ENCODE data around the gene RNF6. TPM values are rescaled to one million over a fixed set of nuclear protein-coding genes. Genes with fewer than 3 reads are reported as not detected.
"Not testable (repeated sequence)": the region's sequence is repeated elsewhere in the genome, so short reads cannot be mapped to it uniquely, and the experiment has no call there.

Gene RNF6
- total RNA-seq, result 10 to 100 TPM; 14.6 to 54.8 (median 25.6) TPM

- in situ Hi-C loops (cut with MboI; ENCODE audit: low pct_unique_long_range_greater_than_20kb in 2 of 9, low sequenced_read_pairs in 9 of 9, unreplicated experiment in 9 of 9), result no loop called here
- peak within 1 kb of the TSS; percentile 92 to 100 (median 95) for H3K4me3 ChIP-seq
- WGBS, 10 experiments, result 0 to 11% (median 0%) methylated on average over 1 to 16 of the region's 67 CpGs; no CpG with 5 or more reads in 2 of the 10 experiments
Measured at GRCh38 chr13:26221721-26222519, at the start of gene RNF6. Gene RNF6, minus strand, starts transcription at chr13:26222314. Its CDS starts 2,665 bp downstream, at chr13:26219649.

GRCh38 chr13:26270707-26271106 lies 48.6 kb upstream of the RNF6 start:
- in situ Hi-C loops (cut with MboI; ENCODE audit: low pct_unique_long_range_greater_than_20kb in 2 of 9, low sequenced_read_pairs in 9 of 9, unreplicated experiment in 9 of 9), result no loop called here
- H3K4me1 ChIP-seq (replicated peaks in 1 of 2), result peaks cover 0 to 3% of the 10 kb centered on the region in 2 donors
- whole genome bisulfite sequencing, 10 experiments, result 80 to 100% (median 94%) methylated on average over 1 to 3 of the region's 3 CpGs; no CpG with 5 or more reads in 1 of the 10 experiments
- ATAC-seq (replicated peaks in 6 of 8), result no peak
- H3K4me3 ChIP-seq, result no peak overlapping the region
- H3K27ac ChIP-seq, result no peak overlapping the region

More at GRCh38 chr13:26221721-26222519, at the start of gene RNF6:
- Histone ChIP-seq H3K27ac (peak within 1 kb of the TSS; percentile 97 to 99), H3K4me1 (replicated peaks in 1 of 2) (peaks cover 0 to 9% of the 10 kb centered on the region in 2 donors)
- ATAC-seq (replicated peaks in 6 of 8), result peak; percentile 84 to 98 (median 96)

DNA sequence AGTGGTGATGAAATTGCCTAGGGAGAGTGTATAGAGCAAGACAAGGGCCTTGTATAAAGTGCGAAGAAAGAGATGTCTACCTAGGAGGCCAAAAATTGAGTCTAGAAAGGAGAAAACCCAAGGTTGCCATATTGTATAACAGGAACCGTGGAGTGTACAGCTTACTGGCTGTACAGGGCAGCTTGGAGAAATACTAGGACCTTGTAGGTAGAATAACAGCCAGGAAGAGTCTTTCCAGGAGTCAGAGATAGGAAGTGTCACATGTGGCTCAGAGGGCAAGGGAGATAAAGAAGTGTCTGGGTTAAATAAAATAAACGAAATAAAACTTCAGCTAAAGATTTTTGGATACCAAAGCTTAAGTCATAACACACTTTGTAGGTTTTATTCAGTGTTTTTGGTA lies 44.2 kb upstream of the RNF6 start:
- peaks cover 0 to 6% of the 10 kb centered on the region in 2 donors for H3K4me1 ChIP-seq (replicated peaks in 1 of 2)
- no peak for ATAC-seq (replicated peaks in 6 of 8)
- H3K27ac ChIP-seq, result no peak overlapping the region
- WGBS, 10 experiments, result 60 to 100% (median 83%) methylated on average over 1 to 3 of the region's 3 CpGs
- in situ Hi-C loops (cut with MboI; ENCODE audit: low pct_unique_long_range_greater_than_20kb in 2 of 9, low sequenced_read_pairs in 9 of 9, unreplicated experiment in 9 of 9), result no loop called here
- H3K4me3 ChIP-seq, result no peak overlapping the region

GRCh38 chr13:26262156-26262555 lies 40.0 kb upstream of the RNF6 start:
- WGBS, 10 experiments, result 49 to 100% (median 87%) methylated on average over 1 to 2 of the region's 2 CpGs; no CpG with 5 or more reads in 1 of the 10 experiments

GRCh38 chr13:26259634-26260033 lies 37.5 kb upstream of the RNF6 start:
- no peak for ATAC-seq (replicated peaks in 6 of 8)
- 57 to 93% (median 90%) methylated on average over 1 to 3 of the region's 3 CpGs; no CpG with 5 or more reads in 1 of the 10 experiments for WGBS, 10 experiments

More at GRCh38 chr13:26262156-26262555, 40.0 kb upstream of the RNF6 start:
- no peak for ATAC-seq (replicated peaks in 6 of 8)
- Histone ChIP-seq H3K4me3 (no peak overlapping the region), H3K4me1 (replicated peaks in 1 of 2) (peaks cover 5 to 12% of the 10 kb centered on the region in 2 donors), H3K27ac (no peak overlapping the region)
- in situ Hi-C loops (cut with MboI; ENCODE audit: low pct_unique_long_range_greater_than_20kb in 2 of 9, low sequenced_read_pairs in 9 of 9, unreplicated experiment in 9 of 9), result no loop called here

DNA sequence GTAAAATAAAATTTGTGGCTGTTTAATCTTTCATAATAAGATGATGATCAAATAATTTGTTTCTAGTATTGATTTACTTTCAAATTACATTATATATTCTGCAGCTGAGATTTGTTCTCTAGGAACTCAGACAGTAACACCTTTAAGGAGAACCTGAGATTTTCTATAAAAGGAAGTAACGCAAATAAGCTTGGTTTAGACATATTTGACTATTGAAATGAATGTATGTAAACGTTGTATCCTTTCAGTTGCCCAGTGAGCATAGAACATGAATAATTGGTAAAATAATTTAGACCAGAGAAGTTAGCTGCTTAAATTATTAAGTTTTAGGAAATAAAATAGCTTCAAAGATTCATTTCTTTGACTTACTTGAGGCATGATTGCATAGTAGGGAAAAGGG lies 34.9 kb upstream of the RNF6 start:
- 17 to 69% (median 45%) methylated on average over 2 of the region's 2 CpGs; no CpG with 5 or more reads in 1 of the 10 experiments for WGBS, 10 experiments
- peaks cover 5 to 15% of the 10 kb centered on the region in 2 donors for H3K4me1 ChIP-seq (replicated peaks in 1 of 2)
- H3K27ac ChIP-seq, result no peak overlapping the region
- ATAC-seq (replicated peaks in 6 of 8), result no peak
- in situ Hi-C loops (cut with MboI; ENCODE audit: low pct_unique_long_range_greater_than_20kb in 2 of 9, low sequenced_read_pairs in 9 of 9, unreplicated experiment in 9 of 9), result no loop called here
- H3K4me3 ChIP-seq, result peak overlapping the region in 1 of 5 donors; percentile 72

More at GRCh38 chr13:26259634-26260033, 37.5 kb upstream of the RNF6 start:
- Histone ChIP-seq H3K4me3 (no peak overlapping the region), H3K27ac (no peak overlapping the region), H3K4me1 (replicated peaks in 1 of 2) (peaks cover 5 to 15% of the 10 kb centered on the region in 2 donors)
- in situ Hi-C loops (cut with MboI; ENCODE audit: low pct_unique_long_range_greater_than_20kb in 2 of 9, low sequenced_read_pairs in 9 of 9, unreplicated experiment in 9 of 9), result no loop called here

DNA sequence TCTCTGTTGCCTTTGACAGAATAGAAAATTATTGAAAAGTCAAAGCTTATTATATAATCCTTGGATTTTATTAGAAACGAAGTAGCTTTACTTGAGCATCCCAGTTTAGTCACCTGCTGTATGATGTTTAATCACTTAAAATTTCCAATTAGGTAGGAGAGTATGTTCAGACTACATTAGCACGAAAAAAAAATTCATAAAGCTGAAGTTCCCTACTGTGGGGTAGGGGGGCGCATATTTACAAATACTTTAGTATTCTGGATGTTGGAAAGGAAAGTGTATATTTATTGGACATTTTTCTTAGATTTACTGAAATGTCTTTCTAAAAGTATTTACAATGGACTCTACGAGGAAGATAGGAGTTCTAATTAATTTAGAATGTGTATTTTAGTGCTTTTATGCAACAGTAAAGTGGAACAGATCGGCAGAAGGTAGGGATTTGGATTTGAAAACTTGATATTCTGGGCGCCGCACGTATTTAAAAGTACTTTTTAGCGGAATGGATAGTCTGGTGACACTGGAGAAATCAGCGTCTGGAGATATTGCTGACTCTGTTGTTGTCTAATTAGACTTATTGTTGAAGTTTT lies 33.7 kb upstream of the RNF6 start:
- Histone ChIP-seq H3K27ac (no peak overlapping the region), H3K4me3 (peak overlapping the region; percentile 72 to 100 (median 92)), H3K4me1 (replicated peaks in 1 of 2) (peaks cover 5 to 15% of the 10 kb centered on the region in 2 donors)
- WGBS, 10 experiments, result 3 to 64% (median 21%) methylated on average over 5 to 10 of the region's 10 CpGs
- no peak for ATAC-seq (replicated peaks in 6 of 8)
- in situ Hi-C loops (cut with MboI; ENCODE audit: low pct_unique_long_range_greater_than_20kb in 2 of 9, low sequenced_read_pairs in 9 of 9, unreplicated experiment in 9 of 9), result no loop called here

DNA sequence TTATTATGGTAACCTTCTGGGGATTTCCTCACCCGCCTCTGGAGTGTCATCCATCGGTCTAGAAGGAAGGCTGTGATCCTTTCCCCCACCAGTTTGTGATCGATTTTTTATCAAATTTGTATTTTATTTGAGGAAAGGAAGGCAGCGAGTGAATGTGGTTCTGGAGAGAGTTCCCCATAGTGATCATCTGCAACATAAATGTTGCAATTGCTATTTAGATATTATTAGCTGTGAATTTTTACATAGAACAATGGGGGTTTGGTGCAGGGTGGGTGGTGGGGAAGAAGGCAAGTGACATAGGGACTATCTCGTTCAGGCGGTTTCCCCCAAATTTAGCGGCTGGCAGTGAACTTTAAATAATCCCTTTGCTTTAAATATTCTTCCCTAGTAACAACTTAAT lies 33.0 kb upstream of the RNF6 start:
- in situ Hi-C loops (cut with MboI; ENCODE audit: low pct_unique_long_range_greater_than_20kb in 2 of 9, low sequenced_read_pairs in 9 of 9, unreplicated experiment in 9 of 9), result no loop called here
- Histone ChIP-seq H3K4me1 (replicated peaks in 1 of 2) (peaks cover 5 to 15% of the 10 kb centered on the region in 2 donors), H3K27ac (no peak overlapping the region), H3K4me3 (peak overlapping the region; percentile 72 to 100 (median 92))
- ATAC-seq (replicated peaks in 6 of 8), result peak in 1 of 8 experiments; percentile 0
- WGBS, 10 experiments, result 0 to 3% (median 1%) methylated on average over 4 to 6 of the region's 7 CpGs

DNA sequence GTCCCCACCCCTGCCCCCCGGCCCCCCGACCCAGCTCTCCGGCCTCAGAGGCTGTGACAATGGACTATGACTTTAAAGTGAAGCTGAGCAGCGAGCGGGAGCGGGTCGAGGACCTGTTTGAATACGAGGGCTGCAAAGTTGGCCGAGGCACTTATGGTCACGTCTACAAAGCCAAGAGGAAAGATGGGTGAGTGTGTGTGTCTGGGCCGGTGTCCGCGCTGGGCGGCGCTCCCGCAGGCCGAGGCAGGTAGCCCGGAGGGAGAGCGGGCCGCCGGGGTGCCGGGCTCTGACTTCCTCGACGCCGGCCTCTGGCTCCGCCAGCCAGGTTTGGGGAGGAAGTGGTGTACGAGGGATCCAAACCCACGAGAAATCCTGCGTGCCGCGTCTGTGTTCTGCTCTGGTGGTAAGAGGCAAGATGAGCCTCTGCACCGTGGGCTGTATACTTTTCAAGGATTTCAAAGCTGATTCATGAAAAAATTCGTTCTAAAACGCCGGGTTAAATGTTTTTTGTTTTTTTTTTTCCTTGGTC lies 32.5 kb upstream of the RNF6 start:
- Histone ChIP-seq H3K4me1 (replicated peaks in 1 of 2) (peaks cover 2 to 15% of the 10 kb centered on the region in 2 donors), H3K27ac (peak overlapping the region; percentile 99 to 100), H3K4me3 (peak overlapping the region; percentile 72 to 100 (median 92))
- in situ Hi-C loops (cut with MboI; ENCODE audit: low pct_unique_long_range_greater_than_20kb in 2 of 9, low sequenced_read_pairs in 9 of 9, unreplicated experiment in 9 of 9), result no loop called here
- 0 to 4% (median 0%) methylated on average over 1 to 9 of the region's 35 CpGs for WGBS, 10 experiments
- peak; percentile 43 to 62 (median 52) for ATAC-seq (replicated peaks in 6 of 8)

DNA sequence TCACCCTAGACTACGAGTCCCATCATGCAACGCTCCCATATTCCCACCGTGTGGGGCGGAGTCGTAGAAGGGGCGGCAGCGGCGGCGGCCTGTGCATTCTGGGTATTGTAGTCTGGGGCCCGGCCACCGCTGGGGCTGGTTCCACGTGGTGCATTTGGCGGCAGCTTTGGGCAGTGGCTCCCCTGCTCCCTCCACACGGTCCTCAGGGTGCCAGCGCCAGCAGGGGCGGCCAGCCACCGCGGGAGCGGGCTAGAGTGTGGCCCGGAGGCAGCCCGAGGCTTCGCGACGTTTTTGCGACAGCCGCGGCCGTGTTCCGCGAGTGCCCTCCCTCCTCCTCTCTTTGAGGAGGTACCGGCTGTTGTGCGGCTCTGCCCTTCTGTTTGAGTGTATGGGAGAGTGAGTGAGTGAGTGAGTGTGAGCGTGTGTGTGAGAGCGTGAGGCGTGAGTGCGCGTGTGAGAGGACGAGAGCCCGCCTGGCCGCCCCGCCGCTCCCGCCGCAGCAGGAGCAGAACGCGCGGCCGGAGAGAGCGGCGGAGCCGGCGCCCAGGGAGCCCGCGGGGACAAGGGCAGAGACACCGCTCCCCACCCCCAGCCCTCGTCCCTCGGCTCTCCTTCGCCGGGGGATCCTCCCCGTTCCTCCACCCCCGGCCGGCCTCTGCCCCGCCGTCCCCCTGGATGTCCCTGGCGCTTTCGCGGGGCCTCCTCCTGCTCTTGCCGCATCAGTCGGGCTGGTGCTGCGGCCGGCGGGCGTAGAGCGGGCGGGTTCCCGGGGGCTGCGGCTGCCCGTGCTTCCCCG lies 31.9 kb upstream of the RNF6 start, which contains the start of gene CDK8:
CDK8 (plus strand) TSS at position 343 of the 796 bp plus-strand sequence. CDS start 513 bp downstream, outside the sequence.
- H3K27ac ChIP-seq, result peak within 1 kb of the TSS; percentile 99 to 100
- 0 to 5% (median 2%) methylated on average over 1 to 10 of the region's 79 CpGs; no CpG with 5 or more reads in 7 of the 10 experiments for WGBS, 10 experiments
- peak within 1 kb of the TSS; percentile 72 to 100 (median 92) for H3K4me3 ChIP-seq
- H3K4me1 ChIP-seq (replicated peaks in 1 of 2), result peaks cover 2 to 15% of the 10 kb centered on the region in 2 donors
- in situ Hi-C loops (cut with MboI; ENCODE audit: low pct_unique_long_range_greater_than_20kb in 2 of 9, low sequenced_read_pairs in 9 of 9, unreplicated experiment in 9 of 9), result no loop called here
- ATAC-seq (replicated peaks in 6 of 8), result peak; percentile 80 to 89 (median 86)

DNA sequence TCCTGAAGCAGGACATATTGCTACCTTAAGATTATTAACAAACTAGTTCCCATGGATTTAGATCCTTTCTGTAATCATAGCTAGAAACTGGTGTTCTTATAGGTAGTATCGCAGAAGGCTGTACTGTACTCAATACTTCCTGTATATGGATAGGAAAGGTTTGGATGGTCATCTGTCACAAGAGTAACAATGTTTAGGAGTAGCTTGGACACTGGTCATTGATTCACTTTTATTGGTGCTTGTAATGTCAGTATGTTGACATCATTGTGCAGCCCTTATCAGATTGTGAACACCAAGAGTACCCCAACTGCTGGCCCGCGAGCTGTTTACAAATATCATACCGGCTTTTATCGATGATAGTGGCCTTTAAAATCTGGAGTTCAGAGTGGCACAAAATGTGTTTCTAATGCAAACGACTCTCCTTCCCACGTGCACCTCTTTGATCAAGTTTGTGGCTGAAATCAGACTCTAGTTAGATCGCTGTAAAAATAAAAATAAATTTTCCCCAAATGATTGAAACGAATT lies 31.2 kb upstream of the RNF6 start:
- in situ Hi-C loops (cut with MboI; ENCODE audit: low pct_unique_long_range_greater_than_20kb in 2 of 9, low sequenced_read_pairs in 9 of 9, unreplicated experiment in 9 of 9), result no loop called here
- peaks cover 2 to 15% of the 10 kb centered on the region in 2 donors for H3K4me1 ChIP-seq (replicated peaks in 1 of 2)
- peak overlapping the region; percentile 99 to 100 for H3K27ac ChIP-seq
- 33 to 80% (median 66%) methylated on average over 1 to 8 of the region's 9 CpGs; no CpG with 5 or more reads in 2 of the 10 experiments for WGBS, 10 experiments
- ATAC-seq (replicated peaks in 6 of 8), result no peak
- H3K4me3 ChIP-seq, result peak overlapping the region; percentile 72 to 100 (median 92)

DNA sequence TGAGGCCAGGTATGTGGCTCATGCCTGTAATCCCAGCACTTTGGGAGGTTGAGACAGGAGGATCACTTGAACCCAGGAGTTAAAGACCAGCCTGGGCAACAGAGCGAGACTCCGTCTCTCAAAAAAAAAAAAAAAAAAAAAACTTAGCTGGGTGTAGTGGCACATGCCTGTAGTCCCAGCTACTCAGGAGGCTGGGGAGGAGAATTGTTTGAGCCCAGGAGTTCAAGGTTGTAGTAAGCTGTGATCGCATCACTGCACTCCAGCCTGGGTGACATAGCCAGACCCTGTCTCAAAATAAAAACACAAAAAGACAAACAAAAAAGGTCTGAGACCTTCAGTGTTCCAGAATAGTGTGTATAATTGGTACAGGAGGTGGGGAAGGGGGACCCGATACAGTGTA lies 29.9 kb upstream of the RNF6 start:
- H3K27ac ChIP-seq; H3K4me1 ChIP-seq (replicated peaks in 1 of 2); H3K4me3 ChIP-seq; ATAC-seq (replicated peaks in 6 of 8); in situ Hi-C loops (cut with MboI; ENCODE audit: low pct_unique_long_range_greater_than_20kb in 2 of 9, low sequenced_read_pairs in 9 of 9, unreplicated experiment in 9 of 9): not testable (repeated sequence)
- 0 to 100% (median 57%) methylated on average over 1 to 3 of the region's 4 CpGs; no CpG with 5 or more reads in 1 of the 10 experiments for WGBS, 10 experiments

Measured in motor neuron (in vitro differentiated cells).